Measurements from ENCODE around the gene MPP2. TPM values are rescaled to one million over a fixed set of nuclear protein-coding genes. Genes with fewer than 3 reads are reported as not detected.
A peak's percentile ranks its signal among the peaks of the same experiment; 100 is the strongest.

Gene MPP2
- total RNA-seq, 1 experiment from 2014 or later, result 5.6 TPM

GRCh38 chr17:43945074-43945829, 37.9 kb upstream of the MPP2 start:
- Histone ChIP-seq H3K9me3 (no peaks in the 10 kb centered on the region), H3K36me3 (ENCODE audit: control insufficient read depth, insufficient read depth, low read length) (no peaks in the 10 kb centered on the region), H3K4me3 (ENCODE audit: low read depth, low read length) (no peak overlapping the region), H3K4me1 (peaks cover 17% of the 10 kb centered on the region), H3K27me3 (replicated peaks; ENCODE audit: control insufficient read depth, insufficient read depth, low read length) (no peaks in the 10 kb centered on the region)
- TF ChIP-seq CTCF (IDR thresholded peaks at IDR 0.05; ENCODE audit: insufficient read depth in 1 of 2, low read depth in 1 of 2, low read length in 1 of 2, severe bottlenecking in 1 of 2, unreplicated experiment in 1 of 2), result no peak
- Mint-ChIP-seq H3K4me1 (ENCODE audit: low read depth, unreplicated experiment) (peaks cover 10% of the 10 kb centered on the region), H3K9me3 (ENCODE audit: unreplicated experiment) (no peaks in the 10 kb centered on the region), H3K4me3 (ENCODE audit: unreplicated experiment) (no peak overlapping the region), H3K27me3 (ENCODE audit: insufficient read depth, unreplicated experiment) (no peaks in the 10 kb centered on the region), H3K36me3 (ENCODE audit: insufficient read depth, unreplicated experiment) (no peaks in the 10 kb centered on the region), H3K27ac (ENCODE audit: unreplicated experiment) (no peak overlapping the region)
- no TSS peak for BruUV-seq (replicated peaks)
- intact Hi-C loops (cut with micrococcal nuclease; ENCODE audit: unreplicated experiment), result no loop called here
- CTCF ChIA-PET, result interaction anchor here (0.5 to 2.1 kb wide), 3 partner anchors 43 to 98 kb away, joined by 3 to 5 read pairs (median 3); no protein-coding TSS in a partner anchor
- POLR2A ChIA-PET, result no interaction called here
- DNase-seq, result no peak

- CTCF ChIA-PET, result interaction anchor here (1.0 kb wide), 1 partner anchor 51 kb away, joined by 3 read pairs; no protein-coding TSS in a partner anchor
- Histone ChIP-seq H3K27me3 (replicated peaks; ENCODE audit: control insufficient read depth, insufficient read depth, low read length) (no peaks in the 10 kb centered on the region), H3K4me3 (ENCODE audit: low read depth, low read length) (no peak within 1 kb of the TSS), H3K4me1 (peaks cover 20% of the 10 kb centered on the region), H3K9me3 (no peaks in the 10 kb centered on the region), H3K36me3 (ENCODE audit: control insufficient read depth, insufficient read depth, low read length) (no peaks in the 10 kb centered on the region)
- POLR2A ChIA-PET, result no interaction called here
- H3K27ac Mint-ChIP-seq (ENCODE audit: unreplicated experiment), result no peak within 1 kb of the TSS
- no peak within 1 kb of the TSS for H3K4me3 Mint-ChIP-seq (ENCODE audit: unreplicated experiment)
- peaks cover 3% of the 10 kb centered on the region for H3K27me3 Mint-ChIP-seq (ENCODE audit: insufficient read depth, unreplicated experiment)
- peaks cover 10% of the 10 kb centered on the region for H3K36me3 Mint-ChIP-seq (ENCODE audit: insufficient read depth, unreplicated experiment)
- BruUV-seq (replicated peaks), result no TSS peak
- H3K4me1 Mint-ChIP-seq (ENCODE audit: low read depth, unreplicated experiment), result peaks cover 15% of the 10 kb centered on the region
- DNase-seq, result no peak
- intact Hi-C loops (cut with micrococcal nuclease; ENCODE audit: unreplicated experiment), result loop anchor here (5.0 kb wide), 1 partner anchor 65 kb away; no protein-coding TSS in a partner anchor
- no peaks in the 10 kb centered on the region for H3K9me3 Mint-ChIP-seq (ENCODE audit: unreplicated experiment)
- no peak for TF ChIP-seq CTCF (IDR thresholded peaks at IDR 0.05; ENCODE audit: insufficient read depth in 1 of 2, low read depth in 1 of 2, low read length in 1 of 2, severe bottlenecking in 1 of 2, unreplicated experiment in 1 of 2)
These were observed 34.8 kb upstream of the MPP2 start, which contains the start of gene PPY for GRCh38 chr17:43942051-43942685. Gene PPY, minus strand, starts transcription at chr17:43942476. Its CDS starts 822 bp downstream, at chr17:43941654.

GRCh38 chr17:43940630-43941029, 33.3 kb upstream of the MPP2 start:
- Mint-ChIP-seq H3K27ac (ENCODE audit: unreplicated experiment) (no peak overlapping the region), H3K4me3 (ENCODE audit: unreplicated experiment) (no peak overlapping the region), H3K27me3 (ENCODE audit: insufficient read depth, unreplicated experiment) (peaks cover 6% of the 10 kb centered on the region), H3K4me1 (ENCODE audit: low read depth, unreplicated experiment) (peaks cover 17% of the 10 kb centered on the region), H3K36me3 (ENCODE audit: insufficient read depth, unreplicated experiment) (peaks cover 12% of the 10 kb centered on the region), H3K9me3 (ENCODE audit: unreplicated experiment) (no peaks in the 10 kb centered on the region)
- ChIA-PET CTCF (interaction anchor here (1.5 to 2.6 kb wide), 4 partner anchors 31 to 228 kb away, joined by 3 to 11 read pairs (median 8); no protein-coding TSS in a partner anchor), POLR2A (no interaction called here)
- no peaks in the 10 kb centered on the region for H3K9me3 ChIP-seq
- BruUV-seq (replicated peaks), result no TSS peak
- peak; percentile 87 to 88 for TF ChIP-seq CTCF (IDR thresholded peaks at IDR 0.05; ENCODE audit: insufficient read depth in 1 of 2, low read depth in 1 of 2, low read length in 1 of 2, severe bottlenecking in 1 of 2, unreplicated experiment in 1 of 2)
- H3K36me3 ChIP-seq (ENCODE audit: control insufficient read depth, insufficient read depth, low read length), result no peaks in the 10 kb centered on the region
- H3K27me3 ChIP-seq (replicated peaks; ENCODE audit: control insufficient read depth, insufficient read depth, low read length), result no peaks in the 10 kb centered on the region
- no peak overlapping the region for H3K4me3 ChIP-seq (ENCODE audit: low read depth, low read length)
- H3K4me1 ChIP-seq, result peaks cover 15% of the 10 kb centered on the region
- DNase-seq, result peak; percentile 78 to 83
- intact Hi-C loops (cut with micrococcal nuclease; ENCODE audit: unreplicated experiment), result loop anchor here (5.0 kb wide), 1 partner anchor 63 kb away; no protein-coding TSS in a partner anchor

Data from Caco-2 (cell line).